ENCODE data around the gene CA6. TPM values are rescaled to one million over a fixed set of nuclear protein-coding genes. Genes with fewer than 3 reads are reported as not detected.

The CA6 gene
- total and polyA plus RNA-seq, 10 donors = 0.11 to 1.5 (median 0.13) TPM; not detected in 6

GRCh38 chr1:8981169-8981568, 35.5 kb downstream of the CA6 start:
- Histone ChIP-seq H3K9me3 (peaks cover 0 to 4% (median 0%) of the 10 kb centered on the region in 8 donors), H3K4me3 (no peak overlapping the region), H3K4me1 (peaks cover 0 to 9% (median 5%) of the 10 kb centered on the region in 6 donors), H3K27ac (peak overlapping the region in 1 of 8 donors; percentile 18), H3K36me3 (no peaks in the 10 kb centered on the region), H3K27me3 (replicated peaks in 1 of 7) (no peaks in the 10 kb centered on the region)
- intact Hi-C loops (cut with DNase I; ENCODE audit: low total_unique reads) = no loop called here
- DNase-seq = no peak
- 54 to 81% (median 68%) methylated on average over 2 of the region's 2 CpGs for WGBS, 5 donors
- TF ChIP-seq POLR2AphosphoS5 (IDR thresholded peaks at IDR 0.05) (no peak), POLR2A (IDR thresholded peaks at IDR 0.05) (no peak), CTCF (IDR thresholded peaks at IDR 0.05 in 8 of 11, conservative IDR thresholded peaks at IDR 0.05 in 3 of 11) (no peak)

GRCh38 chr1:8984203-8984602, 38.5 kb downstream of the CA6 start:
- peaks cover 0 to 4% (median 0%) of the 10 kb centered on the region in 8 donors for H3K9me3 ChIP-seq
- H3K4me3 ChIP-seq = no peak overlapping the region
- WGBS, 5 donors = 73 to 82% (median 80%) methylated on average over 2 of the region's 2 CpGs
- TF ChIP-seq POLR2A (IDR thresholded peaks at IDR 0.05) = no peak
- no peak for TF ChIP-seq CTCF (IDR thresholded peaks at IDR 0.05 in 8 of 11, conservative IDR thresholded peaks at IDR 0.05 in 3 of 11)
- no peak for TF ChIP-seq POLR2AphosphoS5 (IDR thresholded peaks at IDR 0.05)
- H3K36me3 ChIP-seq = no peaks in the 10 kb centered on the region
- no peak overlapping the region for H3K27ac ChIP-seq
- H3K4me1 ChIP-seq = peaks cover 0 to 38% (median 30%) of the 10 kb centered on the region in 6 donors
- intact Hi-C loops (cut with DNase I; ENCODE audit: low total_unique reads) = no loop called here
- no peaks in the 10 kb centered on the region for H3K27me3 ChIP-seq (replicated peaks in 1 of 7)
- no peak for DNase-seq

- WGBS, 5 donors = 79 to 87% (median 86%) methylated on average over 7 to 8 of the region's 8 CpGs
- Histone ChIP-seq H3K4me3 (no peak overlapping the region), H3K27me3 (replicated peaks in 1 of 7) (no peaks in the 10 kb centered on the region), H3K9me3 (peaks cover 0 to 4% (median 0%) of the 10 kb centered on the region in 8 donors), H3K27ac (no peak overlapping the region), H3K4me1 (peaks cover 0 to 38% (median 30%) of the 10 kb centered on the region in 6 donors), H3K36me3 (no peaks in the 10 kb centered on the region)
- DNase-seq = peak; percentile 32
- intact Hi-C loops (cut with DNase I; ENCODE audit: low total_unique reads) = no loop called here
- TF ChIP-seq POLR2A (IDR thresholded peaks at IDR 0.05) (no peak), POLR2AphosphoS5 (IDR thresholded peaks at IDR 0.05) (no peak), CTCF (IDR thresholded peaks at IDR 0.05 in 8 of 11, conservative IDR thresholded peaks at IDR 0.05 in 3 of 11) (no peak)
Measured at GRCh38 chr1:8984990-8985389, 39.3 kb downstream of the CA6 start.

GRCh38 chr1:8985915-8986813, 40.5 kb downstream of the CA6 start:
- Histone ChIP-seq H3K27me3 (replicated peaks in 1 of 7) (no peaks in the 10 kb centered on the region), H3K4me3 (no peak overlapping the region), H3K36me3 (no peaks in the 10 kb centered on the region), H3K27ac (peak overlapping the region in 5 of 8 donors; percentile 7 to 65 (median 60)), H3K9me3 (no peaks in the 10 kb centered on the region), H3K4me1 (peaks cover 0 to 38% (median 30%) of the 10 kb centered on the region in 6 donors)
- intact Hi-C loops (cut with DNase I; ENCODE audit: low total_unique reads) = loop anchor here (2.0 kb wide), 1 partner anchor 67 kb away; no protein-coding TSS in a partner anchor
- 65 to 78% (median 73%) methylated on average over 13 to 14 of the region's 14 CpGs for WGBS, 5 donors
- DNase-seq = peak; percentile 73
- TF ChIP-seq POLR2AphosphoS5 (IDR thresholded peaks at IDR 0.05) = peak in 1 of 3 donors; percentile 18
- TF ChIP-seq CTCF (IDR thresholded peaks at IDR 0.05 in 8 of 11, conservative IDR thresholded peaks at IDR 0.05 in 3 of 11) = no peak
- no peak for TF ChIP-seq POLR2A (IDR thresholded peaks at IDR 0.05)
